ENCODE measurements around the gene BLOC1S5.
"Not testable (repeated sequence)": the region's sequence is repeated elsewhere in the genome, so short reads cannot be mapped to it uniquely, and the experiment has no call there.

BLOC1S5 gene

DNA sequence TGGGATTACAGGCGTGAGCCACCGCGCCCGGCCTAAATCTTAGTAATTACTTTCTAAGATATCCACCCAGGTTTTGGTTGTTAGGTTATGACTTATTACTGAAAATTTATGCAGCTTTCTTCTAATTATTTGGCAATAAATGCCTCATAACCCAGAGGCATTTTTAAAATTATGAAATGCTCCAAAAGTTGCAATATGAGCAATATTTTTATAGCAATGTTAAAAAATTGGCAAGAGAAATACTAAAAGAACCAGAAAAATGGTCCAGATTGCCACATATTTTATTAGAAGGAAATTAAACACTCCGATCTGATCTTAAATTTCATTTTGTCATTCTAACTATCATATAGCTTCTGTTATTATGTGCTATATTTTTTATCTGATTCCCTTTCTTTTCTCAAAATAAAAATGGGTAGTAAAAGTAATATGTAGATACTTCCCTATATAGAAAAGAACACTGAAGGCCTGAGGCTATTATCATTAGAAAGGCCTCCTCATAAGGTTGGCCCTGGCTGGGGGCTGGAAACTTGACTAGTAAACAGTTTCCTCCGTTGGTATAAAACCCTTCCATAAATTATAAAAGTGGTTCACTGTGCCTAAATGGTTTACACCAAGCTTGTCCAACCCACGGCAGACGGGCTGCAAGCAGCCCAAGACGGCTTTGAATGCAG lies 22.1 kb downstream of the BLOC1S5 start:
- no peak for DNase-seq (ENCODE audit: low read depth)

DNA sequence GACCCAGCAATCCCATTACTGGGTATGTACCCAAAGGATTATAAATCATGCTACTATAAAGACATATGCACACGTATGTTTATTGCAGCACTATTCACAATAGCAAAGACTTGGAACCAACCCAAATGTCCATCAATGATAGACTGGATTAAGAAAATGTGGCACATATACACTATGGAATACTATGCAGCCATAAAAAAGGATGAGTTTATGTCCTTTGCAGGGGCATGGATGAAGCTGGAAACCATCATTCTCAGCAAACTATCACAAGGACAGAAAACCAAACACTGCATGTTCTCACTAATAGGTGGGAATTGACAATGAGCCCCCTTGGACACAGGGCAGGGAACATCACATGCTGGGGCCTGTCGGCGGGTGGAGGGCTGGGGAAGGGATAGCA lies 30.1 kb downstream of the BLOC1S5 start:
- not testable (repeated sequence) for DNase-seq (ENCODE audit: low read depth)

DNA sequence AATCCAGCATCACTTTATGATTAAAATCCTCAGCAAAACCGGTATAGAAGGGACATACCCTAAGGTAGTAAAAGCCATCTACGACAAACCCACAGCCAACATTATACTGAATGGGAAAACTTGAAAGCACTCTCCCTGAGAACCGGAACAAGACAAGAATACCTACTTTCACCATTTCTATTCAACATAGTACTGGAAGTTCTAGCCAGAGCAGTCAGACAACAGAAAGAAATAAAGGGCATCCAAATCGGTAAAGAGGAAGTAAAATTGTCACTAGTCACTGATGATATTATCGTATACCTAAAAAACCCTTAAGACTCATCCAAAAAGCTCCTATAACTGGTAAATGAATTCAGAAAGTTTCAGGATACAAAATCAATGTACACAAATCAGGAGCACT lies 33.3 kb downstream of the BLOC1S5 start:
- DNase-seq (ENCODE audit: low read depth), result no peak

DNA sequence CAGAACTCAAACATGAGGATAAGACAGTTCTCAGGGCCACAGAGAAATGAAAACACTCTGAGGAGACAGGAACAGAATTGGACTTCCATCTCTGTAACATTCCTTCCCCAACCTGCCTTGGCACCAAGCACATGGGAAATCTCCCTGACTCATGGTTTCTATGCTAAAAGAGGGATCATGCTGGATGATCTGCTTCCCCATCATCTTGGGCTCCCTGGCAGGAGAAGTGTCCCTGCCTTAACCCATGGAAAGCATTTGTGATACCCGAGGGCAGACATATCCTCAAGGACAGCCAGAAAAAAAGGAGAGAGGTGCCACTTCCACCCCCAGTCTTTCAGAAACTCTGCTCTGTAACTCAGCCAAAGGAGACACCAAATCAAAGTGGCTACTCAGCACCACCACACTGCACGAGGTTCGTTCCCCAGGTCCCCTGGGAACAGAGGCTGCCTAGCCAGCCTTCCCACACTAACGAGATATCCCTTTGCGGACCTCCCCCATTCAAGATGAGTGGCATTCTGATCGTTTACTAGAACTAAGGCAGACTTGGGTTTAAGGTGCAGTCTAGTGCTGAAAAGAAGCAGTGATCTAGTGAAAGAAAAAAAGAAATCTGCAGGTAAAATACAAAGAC lies 34.8 kb downstream of the BLOC1S5 start:
- DNase-seq (ENCODE audit: low read depth), result peak; percentile 16

DNA sequence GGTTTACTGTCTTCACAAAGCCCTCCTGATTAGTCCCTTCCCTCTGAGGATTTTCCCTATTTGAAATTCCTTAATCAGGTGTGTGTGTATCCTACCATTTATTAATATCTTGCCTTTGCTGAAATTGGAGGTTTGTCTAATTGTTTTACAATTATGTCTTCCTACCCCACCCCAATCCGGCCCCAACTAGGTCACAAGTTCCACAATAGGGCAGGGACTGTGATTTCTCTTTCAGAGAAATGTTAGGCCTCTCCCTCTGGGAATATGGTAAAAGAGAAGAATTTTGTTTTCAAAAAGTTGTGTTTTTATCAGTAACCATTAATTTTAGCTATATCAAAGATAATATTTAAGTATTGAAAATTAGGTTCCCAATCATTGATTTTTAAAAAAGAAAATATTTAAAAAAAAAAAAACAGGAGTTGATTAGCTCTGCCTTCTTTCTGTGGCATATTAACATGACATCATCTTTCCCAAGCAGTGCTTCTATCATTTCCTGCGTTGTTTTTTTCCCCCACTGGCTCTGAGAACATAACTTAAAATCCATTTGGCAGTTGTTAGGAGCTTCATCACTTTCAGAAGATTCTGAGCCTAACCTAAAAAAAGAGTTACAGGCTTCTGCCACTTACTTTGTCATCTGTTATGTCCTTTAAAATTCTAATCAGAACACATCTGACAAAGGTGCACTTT lies 36.1 kb downstream of the BLOC1S5 start:
- peak; percentile 6 for DNase-seq (ENCODE audit: low read depth)

DNA sequence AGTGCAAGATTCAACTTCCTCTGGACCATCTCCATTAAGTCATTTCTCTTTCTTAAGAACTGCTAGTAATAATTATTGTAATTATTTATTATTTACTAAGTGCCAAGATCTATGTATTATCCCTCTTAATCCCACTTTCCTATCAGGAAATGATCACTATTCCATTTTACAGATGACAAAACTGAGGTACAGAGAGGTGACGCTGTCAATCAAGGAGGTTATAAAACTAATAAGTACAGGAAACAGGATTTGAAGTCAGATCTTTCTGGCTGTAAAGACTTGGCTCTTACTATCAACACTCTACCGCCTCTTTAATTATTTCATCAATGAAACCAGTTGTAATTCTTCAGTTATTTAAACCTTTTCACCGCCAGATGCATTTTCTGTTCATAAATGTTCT lies 37.4 kb downstream of the BLOC1S5 start:
- DNase-seq (ENCODE audit: low read depth), result no peak

DNA sequence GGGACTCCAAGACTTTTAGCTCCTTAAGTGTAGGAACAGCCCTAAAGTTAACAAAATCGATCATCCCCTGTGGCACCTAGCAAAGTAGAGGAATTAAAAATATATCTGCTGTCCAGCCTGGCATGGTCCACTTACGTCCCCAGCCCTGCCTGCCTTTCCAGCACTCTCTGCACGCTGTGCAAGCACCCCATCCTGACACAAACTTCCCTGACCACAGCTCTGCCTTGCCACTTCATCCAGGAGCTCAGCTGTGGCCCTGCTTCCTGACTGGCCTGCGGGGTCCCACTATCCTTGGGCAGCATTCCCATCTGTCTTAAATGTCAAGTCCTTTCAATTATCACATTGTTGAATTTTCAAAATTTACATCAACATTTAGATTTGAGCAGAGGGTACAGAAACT lies 39.0 kb downstream of the BLOC1S5 start:
- no peak for DNase-seq (ENCODE audit: low read depth)

DNA sequence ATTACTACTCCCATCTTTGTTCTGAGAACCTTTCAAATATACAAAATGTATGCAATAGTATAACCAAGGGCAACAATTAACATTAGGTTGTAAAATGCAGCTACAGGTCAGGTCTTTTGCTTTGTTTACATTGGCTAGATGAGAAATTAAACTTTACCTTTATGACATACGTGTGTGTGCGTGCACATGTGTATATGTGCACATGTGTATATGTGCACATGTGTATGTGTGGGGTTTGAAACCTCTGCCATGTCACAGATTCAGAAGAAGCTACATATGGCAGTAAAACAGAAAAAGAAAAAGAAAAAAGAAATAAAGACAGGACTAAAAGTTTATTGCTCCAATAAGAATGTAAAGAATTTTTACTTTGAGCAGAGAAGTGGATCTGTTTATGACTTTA lies 40.6 kb downstream of the BLOC1S5 start:
- DNase-seq (ENCODE audit: low read depth), result no peak

DNA sequence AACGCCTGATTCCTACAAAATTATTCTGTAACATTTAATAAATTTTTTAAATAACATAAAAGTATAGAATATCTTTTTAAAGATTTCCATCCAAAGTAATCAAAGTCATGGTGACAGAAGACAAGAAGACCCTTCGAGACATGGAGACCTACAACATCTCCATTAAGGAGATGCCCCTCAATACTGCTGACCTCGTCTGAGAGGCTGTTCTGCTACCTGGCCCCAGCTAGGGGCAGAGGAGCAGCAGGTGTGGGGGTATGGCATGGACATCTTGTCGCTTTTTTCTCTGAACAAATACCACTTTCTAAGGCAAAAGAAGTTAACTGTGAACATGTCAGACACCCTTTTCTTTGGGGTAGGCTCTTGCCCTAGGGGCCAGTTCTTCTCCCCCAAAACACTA lies 44.1 kb downstream of the BLOC1S5 start:
- DNase-seq (ENCODE audit: low read depth), result no peak

DNA sequence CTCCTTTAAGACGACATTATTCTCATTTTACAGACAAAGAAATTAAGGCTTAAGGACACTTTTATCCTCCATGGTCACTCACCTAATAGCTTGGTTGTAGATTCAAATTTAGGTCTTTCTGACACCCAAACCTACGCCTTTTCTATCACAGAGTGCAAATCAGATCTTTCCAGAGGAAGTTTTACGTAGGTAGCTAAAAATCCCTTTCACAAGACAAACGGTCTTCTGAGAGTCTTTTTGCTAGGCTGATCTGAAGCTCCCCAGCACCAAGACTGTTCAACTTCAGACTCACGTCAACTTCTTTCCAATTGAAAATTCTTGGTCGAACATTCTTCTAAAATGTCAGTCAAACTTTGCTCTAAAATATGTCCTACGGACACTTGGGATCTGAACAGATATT lies 46.5 kb downstream of the BLOC1S5 start:
- no peak for DNase-seq (ENCODE audit: low read depth)

DNA sequence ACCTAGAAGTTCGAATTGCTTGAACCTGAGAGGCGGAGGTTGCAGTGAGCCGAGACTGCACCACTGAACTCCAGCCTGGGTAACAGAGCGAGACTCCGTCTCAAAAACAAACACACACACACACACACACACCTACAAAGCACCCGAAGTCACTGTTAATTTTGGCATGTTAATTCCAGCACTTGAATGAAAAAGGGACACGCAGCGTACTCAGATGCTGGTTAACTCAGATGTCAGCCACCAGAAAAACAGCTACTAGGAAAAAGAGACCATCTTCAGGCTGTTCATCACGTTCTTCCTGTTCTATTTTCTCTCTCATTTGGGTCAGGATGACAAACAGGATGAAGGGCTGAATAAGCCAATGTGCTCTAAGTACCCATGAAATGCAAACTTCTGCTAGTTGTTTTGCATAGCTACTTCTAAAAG lies 46.9 kb downstream of the BLOC1S5 start:
- DNase-seq (ENCODE audit: low read depth), result peak; percentile 9

DNA sequence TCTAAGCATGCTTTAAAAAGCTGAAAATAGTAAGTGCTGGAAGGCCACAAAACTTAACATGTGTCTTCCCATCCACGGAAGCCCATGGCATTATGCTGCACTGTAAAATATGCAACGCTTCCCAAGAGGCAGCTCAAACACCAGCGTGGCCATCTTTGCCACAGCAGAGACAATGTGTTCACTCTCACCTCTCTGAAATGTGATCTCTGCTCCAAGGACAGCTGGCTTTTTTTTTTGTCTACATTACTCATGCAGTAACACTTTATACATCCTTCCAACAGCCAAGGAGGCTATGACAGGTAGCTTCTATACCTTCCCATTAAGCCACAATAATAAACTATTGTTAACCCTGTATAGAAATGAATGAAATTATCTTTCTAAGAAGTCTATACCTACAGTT lies 49.2 kb downstream of the BLOC1S5 start:
- DNase-seq (ENCODE audit: low read depth), result no peak

DNA sequence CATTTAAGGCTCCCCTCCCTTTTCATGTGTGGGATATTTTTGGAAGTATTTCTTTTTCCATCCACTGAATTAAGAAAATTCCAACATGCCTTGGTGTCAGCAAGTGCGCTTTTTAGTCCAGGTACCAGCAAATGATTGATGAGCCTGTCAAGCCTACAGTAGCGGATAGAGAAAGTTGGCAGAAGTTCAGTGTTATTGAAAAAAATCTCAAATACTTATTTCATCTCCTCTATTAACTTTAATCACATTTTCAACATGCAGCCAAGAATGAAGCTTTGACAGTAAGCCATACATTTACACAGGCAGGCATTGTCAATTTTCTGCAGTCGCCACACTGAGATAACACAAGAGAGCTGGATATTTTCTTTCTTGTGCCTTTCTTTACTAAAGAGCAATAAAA lies 50.4 kb downstream of the BLOC1S5 start:
- DNase-seq (ENCODE audit: low read depth), result no peak

DNA sequence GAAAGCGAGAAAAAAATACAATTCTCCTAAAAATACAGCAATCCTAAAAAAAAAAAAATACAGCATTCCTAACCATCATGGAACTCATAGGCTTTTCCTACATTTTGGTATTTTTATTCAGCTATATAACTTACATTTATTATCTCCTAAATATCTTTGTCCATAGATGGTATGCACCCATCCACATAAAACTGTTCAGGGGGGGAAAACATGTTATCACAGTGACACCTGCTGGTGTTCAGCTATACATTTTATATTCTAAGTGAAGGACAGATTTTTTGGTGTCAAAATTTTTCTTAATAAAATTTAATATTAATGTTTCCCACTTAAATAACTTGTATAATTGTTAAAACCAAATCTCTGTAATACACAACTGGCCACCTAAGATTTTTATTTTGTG lies 58.0 kb downstream of the BLOC1S5 start:
- DNase-seq (ENCODE audit: low read depth), result peak; percentile 57

DNA sequence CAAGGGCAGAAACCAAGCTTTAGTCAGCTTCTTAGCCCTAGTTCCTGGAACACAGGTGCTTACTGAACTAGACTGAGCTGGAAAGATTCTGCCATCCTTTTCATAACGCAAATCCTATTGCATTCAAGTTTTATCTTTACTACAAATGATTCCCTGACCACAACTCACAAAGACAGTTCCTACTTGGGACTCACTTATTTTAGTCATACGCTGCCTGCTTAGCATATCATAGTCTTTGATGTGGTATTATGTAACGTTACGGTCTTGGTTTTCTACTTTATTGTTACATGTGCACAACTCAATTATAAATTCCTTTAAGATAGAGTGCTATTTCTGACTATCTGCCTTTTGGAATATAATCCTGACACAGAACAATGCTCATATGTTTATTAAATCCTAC lies 59.1 kb downstream of the BLOC1S5 start:
- DNase-seq (ENCODE audit: low read depth), result no peak

DNA sequence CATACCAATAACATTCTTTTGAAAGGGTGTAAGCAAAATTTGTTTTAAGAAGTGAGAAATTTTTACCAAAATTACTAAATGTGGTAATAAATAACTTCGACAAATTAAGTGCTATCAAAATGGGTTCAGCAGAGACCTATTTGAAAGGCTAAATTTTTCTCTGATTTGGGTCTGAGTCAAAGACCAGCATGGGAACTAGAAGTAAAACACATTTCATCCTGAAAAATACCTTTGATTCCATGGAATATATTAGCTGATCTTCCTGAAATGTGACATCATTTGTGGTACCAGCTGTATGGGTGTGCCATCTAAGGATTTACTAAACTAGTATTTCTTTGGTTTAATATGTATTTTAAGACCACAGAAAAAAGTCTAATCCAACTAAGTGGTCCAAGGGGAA lies 63.6 kb downstream of the BLOC1S5 start:
- DNase-seq (ENCODE audit: low read depth), result no peak

DNA sequence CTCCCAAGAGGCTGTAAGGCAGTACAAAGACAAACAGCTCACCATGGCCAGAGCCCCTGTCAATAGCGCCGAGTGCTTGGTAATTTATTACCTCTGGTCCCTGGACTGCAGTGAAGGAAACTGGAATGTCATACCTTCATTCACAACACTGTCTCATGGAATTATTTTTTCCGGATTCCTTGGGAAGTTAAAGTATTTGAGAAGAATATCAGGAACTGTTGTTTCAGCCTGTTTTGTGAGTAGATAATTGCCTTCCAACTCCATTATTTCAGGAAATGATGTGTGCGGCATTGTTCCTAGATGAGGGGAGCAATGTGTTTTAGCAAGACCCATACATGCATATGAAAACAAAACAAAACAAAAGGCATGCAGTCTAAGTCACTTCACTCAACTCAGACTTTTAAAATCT lies 64.0 kb downstream of the BLOC1S5 start:
- DNase-seq (ENCODE audit: low read depth), result no peak

DNA sequence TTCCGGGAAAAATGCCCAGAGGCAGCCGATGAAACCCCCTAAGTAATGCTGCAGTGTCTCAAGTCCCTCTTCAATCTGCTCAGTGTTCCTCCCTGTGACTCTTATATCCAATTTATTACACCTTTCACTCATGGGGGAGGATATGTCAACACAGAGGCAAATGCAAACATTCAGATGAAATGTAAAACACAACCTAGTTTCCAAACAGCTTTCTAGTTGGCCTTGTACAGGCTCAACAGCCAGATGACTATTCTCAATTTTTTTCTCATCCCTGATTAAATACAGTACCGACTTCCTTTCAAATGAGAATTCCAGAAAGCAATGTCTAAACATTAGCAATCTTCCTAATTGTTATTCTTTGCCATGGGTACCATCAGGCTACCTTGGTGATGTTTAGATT lies 65.0 kb downstream of the BLOC1S5 start:
- DNase-seq (ENCODE audit: low read depth), result no peak

DNA sequence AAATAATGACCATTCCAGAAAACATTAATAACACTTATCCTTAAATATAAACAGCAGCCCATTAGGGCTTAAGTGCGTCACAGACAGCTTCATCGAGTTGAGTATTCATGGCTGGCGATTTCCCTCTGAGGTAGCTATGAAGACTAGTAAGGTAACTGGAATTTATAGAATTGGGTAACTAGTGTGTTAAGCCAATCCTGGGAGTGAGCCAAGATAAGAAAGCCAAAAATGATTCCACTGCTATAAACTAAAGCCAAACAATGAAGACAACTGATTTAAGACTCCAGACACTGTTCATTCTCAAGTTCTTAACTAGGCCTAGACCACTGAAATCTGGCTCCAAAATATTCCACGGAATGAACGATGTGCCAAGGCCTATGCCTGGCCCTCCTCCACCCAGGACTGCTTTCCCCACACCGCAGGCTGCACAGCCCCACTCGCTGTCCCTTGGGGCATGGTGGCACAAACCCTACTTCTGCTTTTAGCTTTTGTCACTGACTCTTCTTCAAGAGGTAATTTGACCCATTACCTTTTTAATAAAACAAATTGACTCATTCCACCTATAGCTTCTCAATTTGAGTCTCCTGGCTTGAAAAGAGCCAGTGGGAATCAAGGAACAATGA lies 66.0 kb downstream of the BLOC1S5 start:
- peak; percentile 37 for DNase-seq (ENCODE audit: low read depth)

DNA sequence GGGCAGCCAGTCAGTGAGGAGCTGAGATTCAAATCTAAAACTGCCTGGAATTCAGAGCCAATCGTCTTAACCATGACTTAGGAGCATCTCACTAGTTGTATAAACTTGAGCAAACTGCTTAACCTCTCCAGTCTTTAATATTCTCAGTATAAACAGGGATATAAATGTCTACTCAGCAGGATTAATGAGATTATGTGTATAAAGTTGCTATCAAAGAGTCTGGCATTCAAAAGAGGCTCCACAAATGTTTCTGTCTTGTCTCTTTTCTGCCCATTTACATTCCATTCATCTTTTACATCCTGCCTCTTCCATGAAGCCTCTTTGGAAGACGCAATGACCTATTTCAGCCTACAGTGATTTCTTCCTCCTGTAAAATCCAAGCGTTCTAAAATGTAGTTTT lies 66.9 kb downstream of the BLOC1S5 start:
- no peak for DNase-seq (ENCODE audit: low read depth)

DNA sequence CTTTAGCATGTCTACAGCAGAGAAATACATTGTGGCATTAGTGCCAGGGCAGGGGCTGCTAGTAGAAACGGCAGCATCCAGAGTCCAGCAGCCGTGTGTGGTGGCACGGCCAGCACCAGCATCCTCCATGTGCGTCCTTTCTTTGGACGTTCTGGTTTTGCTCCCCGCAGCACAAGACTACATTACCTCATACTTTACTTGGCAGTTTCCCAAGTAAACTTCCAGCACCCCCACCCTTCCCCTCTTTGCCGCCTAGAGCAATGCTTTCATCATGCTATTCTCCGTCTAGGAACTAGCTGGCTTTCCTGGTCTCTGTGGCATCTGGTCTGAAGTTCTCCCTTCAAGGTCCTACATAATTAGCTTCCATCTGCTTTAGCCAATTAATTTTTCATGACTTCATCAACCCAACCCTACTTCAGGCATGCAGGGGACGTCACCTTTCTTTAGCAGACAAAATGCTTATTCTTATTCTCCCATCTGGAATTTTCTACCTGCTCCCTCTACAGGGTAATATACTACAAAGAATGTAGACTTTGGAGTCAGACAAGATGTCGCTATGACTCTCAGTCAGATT lies 67.6 kb downstream of the BLOC1S5 start:
- peak; percentile 42 for DNase-seq (ENCODE audit: low read depth)

DNA sequence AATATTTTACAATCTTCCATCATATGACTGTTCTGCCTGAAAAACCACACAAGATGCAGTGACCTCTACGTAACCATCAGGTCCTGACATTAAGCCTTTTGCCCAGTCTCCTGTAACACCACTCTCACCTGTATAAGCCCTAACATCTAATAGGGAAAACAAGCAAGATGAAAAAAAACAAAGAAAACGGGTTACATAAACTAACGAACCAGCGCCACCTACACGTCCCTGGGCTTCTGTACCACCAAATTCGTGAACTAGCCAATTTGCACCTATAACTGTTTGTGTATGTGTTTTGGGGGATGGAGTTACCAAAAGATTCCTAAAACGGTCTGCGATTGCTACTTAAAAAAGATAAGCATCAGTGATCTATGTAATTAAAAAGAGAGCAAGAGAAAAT lies 70.2 kb downstream of the BLOC1S5 start:
- DNase-seq (ENCODE audit: low read depth), result no peak

DNA sequence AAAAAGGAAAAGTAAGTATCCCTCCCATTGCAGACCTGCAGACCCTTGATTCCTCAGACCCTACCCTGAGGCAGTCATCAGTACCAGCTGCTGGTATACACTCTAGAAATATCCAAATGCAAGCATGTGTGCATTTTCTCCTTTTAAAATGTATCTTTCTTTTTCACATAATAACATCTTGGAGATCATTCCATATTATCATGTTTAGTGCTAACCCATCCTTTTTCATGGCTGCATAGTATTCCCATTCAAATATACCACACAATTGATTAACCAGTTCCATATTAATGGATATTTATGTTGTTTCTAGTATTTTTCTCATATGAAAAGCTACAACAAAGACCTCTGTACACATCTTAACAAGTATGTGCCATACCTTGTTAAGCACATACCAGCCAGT lies 70.8 kb downstream of the BLOC1S5 start:
- DNase-seq (ENCODE audit: low read depth), result no peak

Measured in ELR (cell line).